WTC11 (cell line): ENCODE measurements around the gene FRMD4A. TPM values are rescaled to one million over a fixed set of nuclear protein-coding genes. Genes with fewer than 3 reads are reported as not detected.

Source experiments
- ATAC-seq: fragments of 200-7000 bp; cut with Tn5 transposase; 2 replicates; pipeline ENCODE4 v1.10.0; 2021; ENCODE audit warnings: mild to moderate bottlenecking, moderate library complexity
- CTCF ChIA-PET: fragments of 300-600 bp; sonication (Branson Sonifier 250); formaldehyde crosslinking; loops from one replicate; lab custom pipeline; 2021; ENCODE audit warnings: antibody characterized with exemption; lab: Charles Lee
- POLR2A ChIA-PET: fragments of 350-600 bp; sonication (Branson Sonifier 250); formaldehyde crosslinking; loops from one replicate; lab custom pipeline; 2021; ENCODE audit warnings: antibody characterized with exemption; lab: Charles Lee
- DNase-seq: peaks from one replicate; pipeline ENCODE4 v3.0.0; 2021; ENCODE audit warnings: low spot score
- H3K27ac Mint-ChIP-seq: 2 replicates; pipeline ENCODE4 v1.8.0; 2021; ENCODE audit warnings: mixed read lengths
- H3K27me3 Mint-ChIP-seq: 2 replicates; pipeline ENCODE4 v1.8.0; 2021; ENCODE audit warnings: low read depth, mild to moderate bottlenecking, moderate library complexity, mixed read lengths
- H3K36me3 Mint-ChIP-seq: 2 replicates; pipeline ENCODE4 v1.8.0; 2021; ENCODE audit warnings: mixed read lengths
- H3K4me1 Mint-ChIP-seq: 2 replicates; pipeline ENCODE4 v1.8.0; 2022; ENCODE audit warnings: mixed read lengths
- H3K4me3 Mint-ChIP-seq: 2 replicates; pipeline ENCODE4 v1.8.0; 2021; ENCODE audit warnings: mild to moderate bottlenecking, moderate library complexity, mixed read lengths
- H3K9me3 Mint-ChIP-seq: 2 replicates; pipeline ENCODE4 v1.8.0; 2021; ENCODE audit warnings: mixed read lengths
- ATF1 ChIP-seq: sonication (generic); formaldehyde crosslinking; IDR thresholded peaks from 2 replicates; pipeline ENCODE4 v1.8.1; 2023; ENCODE audit warnings: mild to moderate bottlenecking, moderate library complexity, missing genetic modification reagents
- CBFB ChIP-seq: sonication (generic); formaldehyde crosslinking; IDR thresholded peaks from 2 replicates; pipeline ENCODE4 v1.8.1; 2022; ENCODE audit warnings: mild to moderate bottlenecking, low read depth, missing genetic modification reagents
- CREB1 ChIP-seq: sonication (generic); formaldehyde crosslinking; IDR thresholded peaks from 2 replicates; pipeline ENCODE4 v1.8.0; 2023; ENCODE audit warnings: mild to moderate bottlenecking, missing genetic modification reagents
- FOXK1 ChIP-seq: sonication (generic); formaldehyde crosslinking; IDR thresholded peaks from 2 replicates; pipeline ENCODE4 v1.8.0; 2022; ENCODE audit warnings: mild to moderate bottlenecking, moderate library complexity, missing genetic modification reagents
- GRHL2 ChIP-seq: fragments of 250-450 bp; sonication (Bioruptor Pico); IDR thresholded peaks from 2 replicates; pipeline ENCODE4 v1.8.0; 2022; ENCODE audit warnings: mild to moderate bottlenecking, moderate library complexity; ENCODE audit not compliant: insufficient replicate concordance, severe bottlenecking
- MXD4 ChIP-seq: fragments of 250-450 bp; sonication (Bioruptor Pico); IDR thresholded peaks from 2 replicates; pipeline ENCODE4 v1.8.0; 2021; ENCODE audit warnings: mild to moderate bottlenecking, moderate library complexity, borderline replicate concordance
- NFYB ChIP-seq: sonication (generic); formaldehyde crosslinking; conservative IDR thresholded peaks from 2 replicates; pipeline ENCODE4 v1.8.0; 2022; ENCODE audit warnings: low read depth, missing genetic modification reagents
- NR3C1 ChIP-seq: sonication (generic); formaldehyde crosslinking; conservative IDR thresholded peaks from 2 replicates; pipeline ENCODE4 v1.8.1; 2023; ENCODE audit warnings: low read depth, mild to moderate bottlenecking, missing genetic modification reagents
- OVOL2 ChIP-seq: fragments of 250-450 bp; sonication (Bioruptor Pico); IDR thresholded peaks from 2 replicates; pipeline ENCODE4 v1.9.0; 2021; ENCODE audit warnings: mild to moderate bottlenecking, borderline replicate concordance
- RELA ChIP-seq: sonication (generic); formaldehyde crosslinking; IDR thresholded peaks from 2 replicates; pipeline ENCODE4 v1.8.1; 2022; ENCODE audit warnings: missing genetic modification reagents, mild to moderate bottlenecking, borderline replicate concordance
- STAT6 ChIP-seq: sonication (generic); formaldehyde crosslinking; conservative IDR thresholded peaks from 2 replicates; pipeline ENCODE4 v1.8.1; 2023; ENCODE audit warnings: mild to moderate bottlenecking, low read depth, missing genetic modification reagents, moderate library complexity
- ZBTB21 ChIP-seq: sonication (generic); formaldehyde crosslinking; IDR thresholded peaks from 2 replicates; pipeline ENCODE4 v1.8.1; 2023; ENCODE audit warnings: mild to moderate bottlenecking, missing genetic modification reagents, borderline replicate concordance
- ZNF263 ChIP-seq: sonication (generic); formaldehyde crosslinking; IDR thresholded peaks from 2 replicates; pipeline ENCODE4 v1.8.1; 2022; ENCODE audit warnings: low read depth, mild to moderate bottlenecking, moderate library complexity, missing genetic modification reagents
- ZNF416 ChIP-seq: fragments of 250-450 bp; sonication (Bioruptor Pico); IDR thresholded peaks from 2 replicates; pipeline ENCODE4 v1.9.0; 2021; ENCODE audit warnings: mild to moderate bottlenecking, inconsistent platforms
- total RNA-seq: library from RNA; stranded (reverse); gene quantifications from 3 replicates; pipeline ENCODE4 v1.2.3, GENCODE V29; 2021
- TF ChIP-seq, protein P1 (sequence below): sonication (generic); formaldehyde crosslinking; IDR thresholded peaks from 2 replicates; pipeline ENCODE4 v1.8.0; 2023; ENCODE audit warnings: missing genetic modification reagents
- TF ChIP-seq, protein P2 (sequence below): sonication (generic); formaldehyde crosslinking; IDR thresholded peaks from 2 replicates; pipeline ENCODE4 v1.8.1; 2022; ENCODE audit warnings: mild to moderate bottlenecking, missing genetic modification reagents, moderate library complexity, borderline replicate concordance
- TF ChIP-seq, protein P3 (sequence below): fragments of 250-450 bp; sonication (Bioruptor Pico); IDR thresholded peaks from 2 replicates; pipeline ENCODE4 v1.8.0; 2021; ENCODE audit warnings: mild to moderate bottlenecking
- TF ChIP-seq, protein P4 (sequence below): sonication (generic); formaldehyde crosslinking; conservative IDR thresholded peaks from 2 replicates; pipeline ENCODE4 v1.8.1; 2022; ENCODE audit warnings: mild to moderate bottlenecking, missing genetic modification reagents

FRMD4A gene
- total RNA-seq, 1 experiment from 2014 or later: 35.5 TPM

DNA sequence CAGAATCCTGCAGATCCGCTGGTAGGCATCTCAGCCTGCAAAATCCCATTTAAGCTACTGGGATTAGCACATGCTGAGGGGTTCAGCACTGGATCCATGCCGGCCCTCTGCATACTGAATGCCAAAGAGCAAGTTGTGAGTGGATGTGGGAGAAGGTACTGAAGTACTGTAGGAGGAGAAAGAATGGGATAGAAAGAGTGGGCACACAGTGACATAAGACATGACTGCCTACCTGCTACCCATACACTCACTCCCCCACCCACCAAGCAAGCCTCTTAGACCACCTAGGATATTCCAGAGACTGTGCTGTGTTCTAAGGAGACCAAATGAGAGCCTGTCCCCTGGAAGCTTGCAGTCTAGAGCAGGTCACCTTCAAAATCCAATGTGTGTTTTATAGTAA lies 215.9 kb downstream of the FRMD4A start:
- Mint-ChIP-seq H3K27ac (no peak overlapping the region), H3K4me1 (peaks cover 13% of the 10 kb centered on the region)
- CTCF ChIA-PET: interaction anchor here (1.6 kb wide), 1 partner anchor 21 kb away, joined by 4 read pairs; no protein-coding TSS in a partner anchor

GRCh38 chr10:14112056-14112455 lies 218.7 kb downstream of the FRMD4A start:
- no peak overlapping the region for H3K4me3 Mint-ChIP-seq
- TF ChIP-seq STAT6 (CRISPR knock-in tag): no peak
- TF ChIP-seq NFYB: no peak
- TF ChIP-seq GRHL2: no peak
- no peak for TF ChIP-seq MXD4 (CRISPR knock-in tag)
- TF ChIP-seq, protein P1, sequence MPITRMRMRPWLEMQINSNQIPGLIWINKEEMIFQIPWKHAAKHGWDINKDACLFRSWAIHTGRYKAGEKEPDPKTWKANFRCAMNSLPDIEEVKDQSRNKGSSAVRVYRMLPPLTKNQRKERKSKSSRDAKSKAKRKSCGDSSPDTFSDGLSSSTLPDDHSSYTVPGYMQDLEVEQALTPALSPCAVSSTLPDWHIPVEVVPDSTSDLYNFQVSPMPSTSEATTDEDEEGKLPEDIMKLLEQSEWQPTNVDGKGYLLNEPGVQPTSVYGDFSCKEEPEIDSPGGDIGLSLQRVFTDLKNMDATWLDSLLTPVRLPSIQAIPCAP: no peak
- TF ChIP-seq, all 79 proteins: peak for 0
- DNase-seq (no peak), ATAC-seq (no peak)
- Mint-ChIP-seq H3K36me3 (no peaks in the 10 kb centered on the region), H3K4me1 (peaks cover 13% of the 10 kb centered on the region), H3K9me3 (peaks cover under 1% of the 10 kb centered on the region; the same call in 1 of the 2 replicates), H3K27me3 (no peaks in the 10 kb centered on the region), H3K27ac (no peak overlapping the region)
- ChIA-PET CTCF (interaction anchor here (0.7 kb wide), 1 partner anchor 18 kb away, joined by 3 read pairs; no protein-coding TSS in a partner anchor), POLR2A (no interaction called here)

More for the DNA sequence above, 215.9 kb downstream of the FRMD4A start:
- ATAC-seq: no peak
- no peaks in the 10 kb centered on the region for H3K27me3 Mint-ChIP-seq
- POLR2A ChIA-PET: no interaction called here
- H3K4me3 Mint-ChIP-seq: no peak overlapping the region
- H3K9me3 Mint-ChIP-seq: no peaks in the 10 kb centered on the region
- DNase-seq: no peak
- H3K36me3 Mint-ChIP-seq: no peaks in the 10 kb centered on the region
- no peak for TF ChIP-seq ZNF263 (CRISPR knock-in tag)
- no peak for TF ChIP-seq NR3C1
- no peak for TF ChIP-seq RELA
- TF ChIP-seq, protein P2, sequence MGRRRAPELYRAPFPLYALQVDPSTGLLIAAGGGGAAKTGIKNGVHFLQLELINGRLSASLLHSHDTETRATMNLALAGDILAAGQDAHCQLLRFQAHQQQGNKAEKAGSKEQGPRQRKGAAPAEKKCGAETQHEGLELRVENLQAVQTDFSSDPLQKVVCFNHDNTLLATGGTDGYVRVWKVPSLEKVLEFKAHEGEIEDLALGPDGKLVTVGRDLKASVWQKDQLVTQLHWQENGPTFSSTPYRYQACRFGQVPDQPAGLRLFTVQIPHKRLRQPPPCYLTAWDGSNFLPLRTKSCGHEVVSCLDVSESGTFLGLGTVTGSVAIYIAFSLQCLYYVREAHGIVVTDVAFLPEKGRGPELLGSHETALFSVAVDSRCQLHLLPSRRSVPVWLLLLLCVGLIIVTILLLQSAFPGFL (CRISPR knock-in tag): no peak
- TF ChIP-seq ATF1 (CRISPR knock-in tag): no peak
- TF ChIP-seq CBFB (CRISPR knock-in tag): no peak
- no peak for TF ChIP-seq ZBTB21 (CRISPR knock-in tag)
- no peak for TF ChIP-seq CREB1 (CRISPR knock-in tag)
- TF ChIP-seq OVOL2: no peak
- TF ChIP-seq ZNF416 (CRISPR knock-in tag): no peak
- TF ChIP-seq, protein P3, sequence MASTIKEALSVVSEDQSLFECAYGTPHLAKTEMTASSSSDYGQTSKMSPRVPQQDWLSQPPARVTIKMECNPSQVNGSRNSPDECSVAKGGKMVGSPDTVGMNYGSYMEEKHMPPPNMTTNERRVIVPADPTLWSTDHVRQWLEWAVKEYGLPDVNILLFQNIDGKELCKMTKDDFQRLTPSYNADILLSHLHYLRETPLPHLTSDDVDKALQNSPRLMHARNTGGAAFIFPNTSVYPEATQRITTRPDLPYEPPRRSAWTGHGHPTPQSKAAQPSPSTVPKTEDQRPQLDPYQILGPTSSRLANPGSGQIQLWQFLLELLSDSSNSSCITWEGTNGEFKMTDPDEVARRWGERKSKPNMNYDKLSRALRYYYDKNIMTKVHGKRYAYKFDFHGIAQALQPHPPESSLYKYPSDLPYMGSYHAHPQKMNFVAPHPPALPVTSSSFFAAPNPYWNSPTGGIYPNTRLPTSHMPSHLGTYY (CRISPR knock-in tag): no peak
- TF ChIP-seq, protein P4, sequence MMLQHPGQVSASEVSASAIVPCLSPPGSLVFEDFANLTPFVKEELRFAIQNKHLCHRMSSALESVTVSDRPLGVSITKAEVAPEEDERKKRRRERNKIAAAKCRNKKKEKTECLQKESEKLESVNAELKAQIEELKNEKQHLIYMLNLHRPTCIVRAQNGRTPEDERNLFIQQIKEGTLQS (CRISPR knock-in tag): no peak
- TF ChIP-seq FOXK1 (CRISPR knock-in tag): no peak
